Muscle of arm (tissue), 12 donors: ENCODE measurements around the gene ALPK1. TPM values are rescaled to one million over a fixed set of nuclear protein-coding genes. Genes with fewer than 3 reads are reported as not detected.
"Not testable (repeated sequence)": the region's sequence is repeated elsewhere in the genome, so short reads cannot be mapped to it uniquely, and the experiment has no call there.

ENCODE experiments used
- DNase-seq: peaks from one replicate; pipeline ENCODE4 v3.0.0-alpha.2; 2013
- polyA plus RNA-seq, 12 donors: library from polyadenylated mRNA; unstranded; fragments of 120-200 nt; gene quantifications; one replicate each; pipeline ENCODE4 v1.2.1, GENCODE V29; 2013; ENCODE audit not compliant: insufficient read length in 12 of 12

The ALPK1 gene
- polyA plus RNA-seq, 12 donors = 2.4 to 16.9 (median 7.7) TPM; not detected in 1

DNA sequence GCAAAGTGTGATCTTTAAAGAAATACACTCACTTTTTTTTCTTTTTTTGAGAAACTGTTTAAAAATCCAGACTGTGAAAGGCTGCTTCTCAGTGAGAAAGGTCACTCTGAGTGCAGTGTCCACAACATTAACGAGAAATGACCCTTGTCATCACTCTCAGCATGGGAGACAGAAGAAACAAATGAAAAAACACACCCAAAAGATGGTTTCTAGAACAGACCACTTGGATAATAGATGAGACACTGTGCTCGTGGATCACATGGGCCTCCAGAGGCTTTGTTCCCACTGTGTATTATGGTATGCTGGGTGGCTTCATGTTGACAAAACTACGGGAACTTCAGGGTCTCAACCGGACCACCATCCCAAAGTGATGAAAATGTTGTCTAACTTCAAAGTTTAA, 153.9 kb downstream of the ALPK1 start:
- DNase-seq = no peak

DNA sequence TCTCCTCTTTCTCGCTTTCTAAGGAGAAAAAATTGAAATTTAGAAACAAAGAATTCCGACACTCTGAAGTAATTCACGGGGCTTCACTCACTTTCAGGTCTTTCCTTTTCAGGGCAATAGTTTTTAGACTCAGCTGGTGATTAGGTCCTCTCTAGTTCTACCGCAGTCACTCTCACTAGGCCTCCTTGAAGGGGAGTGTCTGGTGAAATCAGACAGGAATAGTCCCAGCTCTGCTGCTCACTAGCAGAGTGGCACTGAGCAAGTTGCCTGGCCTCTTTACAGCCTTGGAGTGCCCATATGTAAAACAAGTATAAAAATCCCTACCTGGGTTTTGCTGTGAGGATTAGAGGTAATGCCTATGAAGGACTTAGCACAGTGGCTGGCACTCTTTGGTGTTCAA, 154.7 kb downstream of the ALPK1 start:
- DNase-seq = no peak

DNA sequence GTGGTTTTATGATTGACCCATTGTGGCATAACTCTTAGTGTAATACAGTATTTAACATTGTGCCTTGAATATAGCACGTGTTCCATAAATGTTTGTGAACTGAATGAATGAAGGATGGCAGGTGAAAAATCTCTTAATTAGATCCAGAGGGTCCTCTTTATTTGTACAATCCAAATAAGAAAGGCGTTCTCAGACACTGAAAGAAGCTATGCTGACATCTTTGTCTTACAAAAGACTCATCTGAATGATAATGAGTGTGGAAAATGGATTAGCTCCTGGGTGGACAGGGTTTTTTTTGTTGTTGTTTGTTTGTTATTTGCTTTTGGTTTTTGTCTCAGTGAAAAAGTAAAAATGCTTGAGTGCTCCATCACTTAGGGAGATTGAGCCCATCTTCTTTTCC, 156.2 kb downstream of the ALPK1 start:
- DNase-seq = no peak

DNA sequence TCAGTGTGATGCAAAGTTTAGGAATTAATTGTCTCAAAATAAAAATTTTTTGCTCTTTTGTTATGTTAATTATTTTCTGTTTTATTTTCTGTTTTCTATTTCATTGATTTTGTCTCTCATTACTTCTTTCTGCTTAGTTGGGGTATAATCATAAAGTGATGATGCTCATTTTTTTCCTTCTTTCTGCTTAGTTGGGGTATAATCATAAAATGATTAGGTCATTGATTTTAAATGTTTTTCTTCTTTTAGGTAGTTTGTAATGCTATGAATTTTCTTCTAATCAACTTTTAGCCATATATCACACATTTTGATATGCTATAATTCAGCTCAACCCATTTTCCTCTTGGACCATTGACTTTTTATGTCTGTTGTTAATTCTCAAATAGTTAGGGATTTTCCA, 175.1 kb downstream of the ALPK1 start:
- no peak for DNase-seq

DNA sequence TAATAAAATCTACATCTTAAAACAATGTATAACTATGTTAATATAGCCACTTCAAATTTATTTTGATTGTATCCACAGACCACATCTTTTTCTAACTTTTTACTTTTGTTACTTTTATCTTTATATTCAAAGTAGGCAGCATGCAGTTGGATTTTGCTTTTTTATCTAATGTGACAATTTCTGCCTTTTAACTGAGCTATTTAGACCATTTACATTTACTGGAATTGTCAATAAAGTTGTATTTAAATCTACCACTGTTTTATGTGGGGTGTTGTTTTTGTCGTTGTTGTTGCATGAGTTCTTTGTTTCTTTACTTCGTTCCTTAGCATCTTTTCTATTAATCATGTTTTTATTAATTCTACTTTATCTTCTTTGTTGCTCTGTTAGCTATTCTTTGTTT, 176.8 kb downstream of the ALPK1 start:
- DNase-seq = no peak

DNA sequence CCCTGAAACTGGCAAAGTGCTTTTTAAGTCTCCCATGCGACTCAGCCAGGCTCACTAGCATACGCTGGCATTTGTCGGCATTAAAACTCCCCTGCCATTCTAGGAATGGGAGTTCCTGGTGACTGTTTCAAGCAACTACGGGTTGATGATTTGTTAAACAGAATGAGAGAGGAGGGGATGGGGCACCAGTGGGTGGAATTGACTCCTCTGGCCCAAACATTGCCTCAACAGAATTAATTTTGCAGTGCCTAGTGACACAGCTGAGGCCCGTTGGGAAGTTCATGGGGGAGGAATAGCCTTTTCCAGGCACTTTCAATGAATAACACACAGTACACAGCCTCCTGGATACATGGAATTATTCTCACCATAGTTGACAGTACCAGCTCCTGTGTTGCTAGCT, 188.8 kb downstream of the ALPK1 start:
- no peak for DNase-seq

DNA sequence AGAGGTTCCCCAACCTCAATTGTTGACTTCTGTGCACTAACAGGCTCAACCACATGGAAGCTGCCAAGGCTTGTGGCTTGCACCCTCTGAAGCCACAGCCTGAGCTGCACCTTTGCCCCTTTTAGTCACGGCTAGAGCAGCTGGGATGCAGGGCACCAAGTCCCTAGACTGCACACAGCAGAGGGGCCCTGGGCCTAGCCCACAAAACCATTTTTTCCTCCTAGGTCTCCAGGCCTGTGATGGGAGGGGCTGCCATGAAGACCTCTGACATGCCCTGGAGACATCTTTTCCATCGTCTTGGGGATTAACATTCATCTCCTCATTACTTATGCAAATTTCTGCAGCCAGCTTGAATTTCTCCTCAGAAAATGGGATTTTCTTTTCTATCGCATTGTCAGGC, 193.6 kb downstream of the ALPK1 start:
- not testable (repeated sequence) for DNase-seq

Other genes with a start within 250 kb of the ALPK1 start
- gene FAM241A, start 151.9 kb upstream of the ALPK1 start, polyA plus RNA-seq = 1 to 10 TPM in 11 of 12 donors, not detected in 1; 3.7 to 7.8 (median 4.3) TPM
- 10 to 100 TPM in 11 of 12 donors, not detected in 1; 10.5 to 35.7 (median 14.2) TPM for gene AP1AR, start 65.6 kb upstream of the ALPK1 start, polyA plus RNA-seq
- gene TIFA, start 11.5 kb upstream of the ALPK1 start, polyA plus RNA-seq = 10 to 100 TPM in 1 of 12 donors, 1 to 10 TPM in 10, not detected in 1; 3.3 to 10.2 (median 6.7) TPM
- under 1 TPM in 2 of 12 donors, not detected in 10; 0.05 to 0.22 TPM for gene NEUROG2, start 218.8 kb downstream of the ALPK1 start, polyA plus RNA-seq